Measurements from ENCODE around the gene NEK5. TPM values are rescaled to one million over a fixed set of nuclear protein-coding genes. Genes with fewer than 3 reads are reported as not detected.

NEK5 gene
- total and polyA plus RNA-seq, 2 donors (not counting 3 experiments of a cell fraction or from before 2014, with no cell fraction given) = 0.03 to 0.18 TPM

GRCh38 chr13:52029569-52029968, 99.3 kb downstream of the NEK5 start:
- TF ChIP-seq EZH2 (IDR thresholded peaks at IDR 0.05; ENCODE audit: borderline replicate concordance, low read depth, low read length, severe bottlenecking) (no peak), MYC (IDR thresholded peaks at IDR 0.05; ENCODE audit: low read depth, low read length) (no peak), MAX (IDR thresholded peaks at IDR 0.05; ENCODE audit: insufficient read depth, insufficient read length) (no peak), POLR2AphosphoS5 (IDR thresholded peaks at IDR 0.05; ENCODE audit: insufficient read depth, low read depth, low read length) (no peak), GATA2 (IDR thresholded peaks at IDR 0.05; ENCODE audit: insufficient read depth, insufficient read length, low read depth, low read length) (no peak), FOS (IDR thresholded peaks at IDR 0.05; ENCODE audit: borderline replicate concordance, insufficient read depth, low read length) (no peak)

GRCh38 chr13:52027832-52028231, 101.0 kb downstream of the NEK5 start:
- Histone ChIP-seq H3K79me2 (ENCODE audit: control insufficient read depth, insufficient read depth, low read length) (peaks cover 2% of the 10 kb centered on the region), H3K27ac (ENCODE audit: insufficient read depth, low read depth, low read length) (no peak overlapping the region), H2AFZ (ENCODE audit: low read depth, low read length) (no peak overlapping the region), H3K4me1 (ENCODE audit: control insufficient read depth, extremely low read depth, insufficient read depth, low read length) (no peaks in the 10 kb centered on the region), H3K36me3 (ENCODE audit: control insufficient read depth in 2 of 2, extremely low read depth in 1 of 2, insufficient read depth in 2 of 2, low read length in 2 of 2) (peaks cover 2 to 13% of the 10 kb centered on the region in 2 experiments), H3K4me3 (replicated peaks in 1 of 3; ENCODE audit: insufficient read depth in 1 of 3, low read depth in 1 of 3, low read length in 3 of 3) (no peak overlapping the region), H3K27me3 (ENCODE audit: control insufficient read depth in 2 of 2, insufficient read depth in 2 of 2, low read length in 2 of 2) (no peaks in the 10 kb centered on the region), H3K4me2 (ENCODE audit: insufficient read depth, low read length) (no peak overlapping the region), H3K9me1 (replicated peaks; ENCODE audit: control insufficient read depth, extremely low read depth, insufficient read depth, low read length) (no peaks in the 10 kb centered on the region), H3K9ac (replicated peaks; ENCODE audit: extremely low read depth, insufficient read depth, low read length) (no peak overlapping the region), H4K20me1 (replicated peaks; ENCODE audit: control insufficient read depth, extremely low read depth, insufficient read depth, low read length) (no peaks in the 10 kb centered on the region), H3K9me3 (replicated peaks; ENCODE audit: control insufficient read depth, insufficient read depth, low read length) (no peaks in the 10 kb centered on the region)
- FAIRE-seq = no peak
- DNase-seq (ENCODE audit: low read depth, low spot score) = no peak
- no peak for TF ChIP-seq JUN (IDR thresholded peaks at IDR 0.05; ENCODE audit: borderline replicate concordance, insufficient read depth, insufficient read length, low read depth)
- TF ChIP-seq FOS (IDR thresholded peaks at IDR 0.05; ENCODE audit: borderline replicate concordance, insufficient read depth, low read length) = no peak
- no peak for TF ChIP-seq GATA2 (IDR thresholded peaks at IDR 0.05; ENCODE audit: insufficient read depth, insufficient read length, low read depth, low read length)
- TF ChIP-seq EZH2 (IDR thresholded peaks at IDR 0.05; ENCODE audit: borderline replicate concordance, low read depth, low read length, severe bottlenecking) = no peak
- TF ChIP-seq POLR2AphosphoS5 (IDR thresholded peaks at IDR 0.05; ENCODE audit: insufficient read depth, low read depth, low read length) = no peak
- TF ChIP-seq MYC (IDR thresholded peaks at IDR 0.05; ENCODE audit: low read depth, low read length) = no peak
- no peak for TF ChIP-seq POLR2A (IDR thresholded peaks at IDR 0.05; ENCODE audit: low read depth, low read length)
- TF ChIP-seq MAX (IDR thresholded peaks at IDR 0.05; ENCODE audit: insufficient read depth, insufficient read length) = no peak
- TF ChIP-seq CTCF (IDR thresholded peaks at IDR 0.05; ENCODE audit: extremely low read depth in 1 of 2, insufficient read depth in 1 of 2, low read depth in 1 of 2, low read length in 2 of 2) = no peak
- CTCF ChIA-PET = no interaction called here
- intact Hi-C loops (cut with micrococcal nuclease) (no loop called here), dilution Hi-C loops (cut with MboI; ENCODE audit: extremely low pct_ligation_motif_present, low sequenced_read_pairs) (no loop called here)
- POLR2A ChIA-PET = no interaction called here
- no TSS peak for BruUV-seq (replicated peaks)

More at GRCh38 chr13:52029569-52029968, 99.3 kb downstream of the NEK5 start:
- H4K20me1 ChIP-seq (replicated peaks; ENCODE audit: control insufficient read depth, extremely low read depth, insufficient read depth, low read length) = no peaks in the 10 kb centered on the region
- no peak overlapping the region for H3K27ac ChIP-seq (ENCODE audit: insufficient read depth, low read depth, low read length)
- CTCF ChIA-PET = interaction anchor here (1.6 kb wide), 1 partner anchor 32 kb away, joined by 3 read pairs; no protein-coding TSS in a partner anchor
- POLR2A ChIA-PET = no interaction called here
- FAIRE-seq = no peak
- H3K4me1 ChIP-seq (ENCODE audit: control insufficient read depth, extremely low read depth, insufficient read depth, low read length) = no peaks in the 10 kb centered on the region
- peaks cover 2 to 5% of the 10 kb centered on the region in 2 experiments for H3K36me3 ChIP-seq (ENCODE audit: control insufficient read depth in 2 of 2, extremely low read depth in 1 of 2, insufficient read depth in 2 of 2, low read length in 2 of 2)
- H3K9ac ChIP-seq (replicated peaks; ENCODE audit: extremely low read depth, insufficient read depth, low read length) = no peak overlapping the region
- dilution Hi-C loops (cut with MboI; ENCODE audit: extremely low pct_ligation_motif_present, low sequenced_read_pairs) (no loop called here), intact Hi-C loops (cut with micrococcal nuclease) (no loop called here)
- H3K27me3 ChIP-seq (ENCODE audit: control insufficient read depth in 2 of 2, insufficient read depth in 2 of 2, low read length in 2 of 2) = no peaks in the 10 kb centered on the region
- no peaks in the 10 kb centered on the region for H3K9me1 ChIP-seq (replicated peaks; ENCODE audit: control insufficient read depth, extremely low read depth, insufficient read depth, low read length)
- H3K79me2 ChIP-seq (ENCODE audit: control insufficient read depth, insufficient read depth, low read length) = peaks cover 2% of the 10 kb centered on the region
- BruUV-seq (replicated peaks) = no TSS peak
- H2AFZ ChIP-seq (ENCODE audit: low read depth, low read length) = no peak overlapping the region
- H3K4me3 ChIP-seq (replicated peaks in 1 of 3; ENCODE audit: insufficient read depth in 1 of 3, low read depth in 1 of 3, low read length in 3 of 3) = no peak overlapping the region
- DNase-seq (ENCODE audit: low read depth, low spot score) = no peak
- no peaks in the 10 kb centered on the region for H3K9me3 ChIP-seq (replicated peaks; ENCODE audit: control insufficient read depth, insufficient read depth, low read length)
- no peak overlapping the region for H3K4me2 ChIP-seq (ENCODE audit: insufficient read depth, low read length)

Data from endothelial cell of umbilical vein (primary cell).